ENCODE data around the gene DHX16. TPM values are rescaled to one million over a fixed set of nuclear protein-coding genes. Genes with fewer than 3 reads are reported as not detected.

Gene DHX16
- total and polyA plus RNA-seq, 9 of the 15 experiments (the other 6 are each of a cell fraction or from before 2014, with no cell fraction given) = 14.6 to 66.1 (median 47.5) TPM

DNA sequence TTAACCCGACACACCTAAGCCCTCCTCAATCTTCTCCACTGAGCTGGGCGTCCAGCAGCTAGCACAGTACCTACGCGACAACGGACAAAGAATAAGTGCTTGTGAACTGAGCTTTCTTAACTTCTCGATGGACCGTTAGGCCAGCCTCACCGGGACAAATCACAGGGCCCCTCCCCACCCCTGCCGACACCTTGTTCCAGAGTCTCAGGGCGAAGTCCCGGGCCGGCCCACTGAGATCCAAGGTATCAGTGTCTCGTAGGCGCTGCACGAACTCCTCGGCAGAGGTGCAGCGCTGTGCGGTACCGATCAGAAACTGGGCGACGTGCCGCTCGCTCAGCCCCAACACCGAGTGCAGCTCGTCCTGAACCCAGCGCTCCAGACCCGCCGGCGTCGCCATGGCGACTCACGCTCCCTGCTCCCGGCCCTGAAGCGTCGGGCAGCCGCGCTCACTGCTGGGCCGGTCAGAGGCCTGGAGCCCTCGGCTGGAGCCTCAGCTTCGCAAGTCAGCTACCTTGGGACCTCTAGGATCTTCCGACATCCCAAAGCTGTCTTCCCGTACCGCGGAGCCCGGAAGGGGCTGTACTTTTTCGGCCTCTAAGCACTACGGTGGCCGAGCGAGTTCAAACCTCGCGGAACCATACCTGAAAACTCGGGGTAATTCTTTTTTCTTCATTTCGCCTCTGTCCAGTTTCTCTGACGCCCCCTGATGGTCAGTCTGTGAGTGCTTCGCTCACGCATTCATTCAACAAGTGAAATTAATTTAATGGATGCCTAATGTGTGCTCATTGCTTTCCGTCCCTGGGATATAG is at the start of gene DHX16 (continued):
- TF ChIP-seq, protein P1, sequence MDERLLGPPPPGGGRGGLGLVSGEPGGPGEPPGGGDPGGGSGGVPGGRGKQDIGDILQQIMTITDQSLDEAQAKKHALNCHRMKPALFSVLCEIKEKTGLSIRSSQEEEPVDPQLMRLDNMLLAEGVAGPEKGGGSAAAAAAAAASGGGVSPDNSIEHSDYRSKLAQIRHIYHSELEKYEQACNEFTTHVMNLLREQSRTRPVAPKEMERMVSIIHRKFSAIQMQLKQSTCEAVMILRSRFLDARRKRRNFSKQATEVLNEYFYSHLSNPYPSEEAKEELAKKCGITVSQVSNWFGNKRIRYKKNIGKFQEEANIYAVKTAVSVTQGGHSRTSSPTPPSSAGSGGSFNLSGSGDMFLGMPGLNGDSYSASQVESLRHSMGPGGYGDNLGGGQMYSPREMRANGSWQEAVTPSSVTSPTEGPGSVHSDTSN (CRISPR knock-in tag; IDR thresholded peaks at IDR 0.05; ENCODE audit: low read depth) = no peak
- TF ChIP-seq, protein P1 (tag; conservative IDR thresholded peaks at IDR 0.05; ENCODE audit: low read depth) = no peak
- peak; percentile 43; the same call in 1 of the 2 replicates for TF ChIP-seq CEBPG (CRISPR knock-in tag; IDR thresholded peaks at IDR 0.05)
- no peak for TF ChIP-seq CEBPG (tag; conservative IDR thresholded peaks at IDR 0.05 in 1 of 2, IDR thresholded peaks at IDR 0.05 in 1 of 2)
- TF ChIP-seq MYC (IDR thresholded peaks at IDR 0.05; ENCODE audit: low read depth, low read length) = peak; percentile 57; the same call in 1 of the 2 replicates
- TF ChIP-seq MYC (CRISPR knock-in tag; IDR thresholded peaks at IDR 0.05; ENCODE audit: borderline replicate concordance, low read depth) = peak; percentile 37; the same call in 1 of the 2 replicates
- peak; percentile 86 for TF ChIP-seq SMC3 (conservative IDR thresholded peaks at IDR 0.05; ENCODE audit: insufficient read depth, low read depth, low read length)
- peak; percentile 49; the same call in 1 of the 2 replicates for TF ChIP-seq DPF2 (IDR thresholded peaks at IDR 0.05)
- no peak for TF ChIP-seq GTF2F1 (IDR thresholded peaks at IDR 0.05; ENCODE audit: low read depth, low read length)
- peak; percentile 76 to 77 for TF ChIP-seq RAD21 (CRISPR knock-in tag; conservative IDR thresholded peaks at IDR 0.05 in 1 of 2, IDR thresholded peaks at IDR 0.05 in 1 of 2)
- no peak for TF ChIP-seq ZNF668 (CRISPR knock-in tag; IDR thresholded peaks at IDR 0.05)
- no peak for TF ChIP-seq MIER1 (IDR thresholded peaks at IDR 0.05; ENCODE audit: low read depth)
- TF ChIP-seq ZC3H8 (IDR thresholded peaks at IDR 0.05) = no peak
- TF ChIP-seq ZNF282 (CRISPR knock-in tag; IDR thresholded peaks at IDR 0.05) = no peak
- TF ChIP-seq CREB1 (IDR thresholded peaks at IDR 0.05) = 0 out of 2 replicates have a peak, but pooled peaks have one; percentile 45
- TF ChIP-seq CREB1 (CRISPR knock-in tag; IDR thresholded peaks at IDR 0.05) = 0 out of 2 replicates have a peak, but pooled peaks have one; percentile 16
- TF ChIP-seq RB1 (IDR thresholded peaks at IDR 0.05; ENCODE audit: low read depth) = peak; percentile 62
- TF ChIP-seq HDAC8 (tag; IDR thresholded peaks at IDR 0.05) = 0 out of 2 replicates have a peak, but pooled peaks have one; percentile 45
- no peak for TF ChIP-seq PCBP1 (IDR thresholded peaks at IDR 0.05; ENCODE audit: low read depth, low read length, poor library complexity, severe bottlenecking)
- peak; percentile 10 to 88; a peak in 2 of 4 replicates for TF ChIP-seq TEAD1 (CRISPR knock-in tag; IDR thresholded peaks at IDR 0.05)
- no peak for TF ChIP-seq ZNF586 (CRISPR knock-in tag; conservative IDR thresholded peaks at IDR 0.05)
- no peak for TF ChIP-seq ILK (tag; IDR thresholded peaks at IDR 0.05; ENCODE audit: borderline replicate concordance, low read depth)
- TF ChIP-seq, protein P2, sequence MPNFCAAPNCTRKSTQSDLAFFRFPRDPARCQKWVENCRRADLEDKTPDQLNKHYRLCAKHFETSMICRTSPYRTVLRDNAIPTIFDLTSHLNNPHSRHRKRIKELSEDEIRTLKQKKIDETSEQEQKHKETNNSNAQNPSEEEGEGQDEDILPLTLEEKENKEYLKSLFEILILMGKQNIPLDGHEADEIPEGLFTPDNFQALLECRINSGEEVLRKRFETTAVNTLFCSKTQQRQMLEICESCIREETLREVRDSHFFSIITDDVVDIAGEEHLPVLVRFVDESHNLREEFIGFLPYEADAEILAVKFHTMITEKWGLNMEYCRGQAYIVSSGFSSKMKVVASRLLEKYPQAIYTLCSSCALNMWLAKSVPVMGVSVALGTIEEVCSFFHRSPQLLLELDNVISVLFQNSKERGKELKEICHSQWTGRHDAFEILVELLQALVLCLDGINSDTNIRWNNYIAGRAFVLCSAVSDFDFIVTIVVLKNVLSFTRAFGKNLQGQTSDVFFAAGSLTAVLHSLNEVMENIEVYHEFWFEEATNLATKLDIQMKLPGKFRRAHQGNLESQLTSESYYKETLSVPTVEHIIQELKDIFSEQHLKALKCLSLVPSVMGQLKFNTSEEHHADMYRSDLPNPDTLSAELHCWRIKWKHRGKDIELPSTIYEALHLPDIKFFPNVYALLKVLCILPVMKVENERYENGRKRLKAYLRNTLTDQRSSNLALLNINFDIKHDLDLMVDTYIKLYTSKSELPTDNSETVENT (CRISPR knock-in tag; IDR thresholded peaks at IDR 0.05) = no peak
- TF ChIP-seq CBX2 (IDR thresholded peaks at IDR 0.05; ENCODE audit: insufficient read depth, low read length, poor library complexity, severe bottlenecking) = no peak

All from K562 (cell line).